Anterior cingulate cortex (tissue), 58 donors: Measurements from ENCODE around the gene SLC35A2.
"Not testable (repeated sequence)": the region's sequence is repeated elsewhere in the genome, so short reads cannot be mapped to it uniquely, and the experiment has no call there.

Experiments
- DNase-seq, 58 donors: peaks; one replicate each; lab custom pipeline; 2025; lab: John Stamatoyannopoulos, UW

The SLC35A2 gene

GRCh38 chrX:48864210-48864609, 47.2 kb downstream of the SLC35A2 start:
- no peak for DNase-seq

DNA sequence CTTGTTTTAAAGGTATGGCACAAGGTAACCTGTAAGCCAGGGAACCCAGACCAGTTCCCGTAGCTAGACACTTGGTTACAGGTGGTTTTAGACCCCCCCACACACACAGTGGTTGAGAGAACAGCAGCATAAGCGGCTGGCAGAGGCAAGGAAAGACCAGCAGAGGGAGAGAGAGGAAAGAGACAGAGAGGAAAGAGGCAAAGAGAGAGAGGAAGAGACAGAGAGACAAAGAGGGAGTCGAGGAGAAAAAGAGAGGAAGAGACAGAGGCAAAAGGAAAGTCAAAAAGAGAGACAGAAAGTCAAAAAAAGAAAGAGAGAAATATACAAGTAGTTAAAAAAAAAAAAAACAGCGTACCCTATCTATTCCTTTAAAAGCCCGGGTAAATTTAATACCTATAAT, 56.5 kb downstream of the SLC35A2 start:
- DNase-seq = no peak

- DNase-seq = not testable (repeated sequence)
Observed at GRCh38 chrX:48854121-48854804, 57.2 kb downstream of the SLC35A2 start.

DNA sequence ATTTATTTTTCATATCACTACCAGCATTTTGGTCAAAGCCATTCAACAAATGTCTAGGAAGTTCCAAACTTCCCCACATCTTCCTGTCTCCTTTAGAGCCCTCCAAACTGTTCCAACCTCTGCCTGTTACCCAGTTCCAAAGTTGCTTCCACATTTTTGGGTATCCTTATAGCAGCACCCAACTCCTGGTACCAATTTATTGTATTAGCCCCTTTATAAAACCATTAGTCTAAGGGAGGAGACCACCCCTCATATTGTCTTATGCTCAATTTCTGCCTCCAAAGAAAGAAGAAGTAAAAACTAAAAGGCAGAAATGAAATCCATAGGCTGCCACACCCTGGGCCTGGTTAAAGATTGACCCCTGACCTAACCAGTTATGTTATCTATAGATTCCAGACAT, 58.0 kb downstream of the SLC35A2 start:
- DNase-seq = not testable (repeated sequence)
